Activated T-helper 1 cell treated with anti-CD3 and anti-CD28 coated beads, Interleukin-12 subunit alpha, Interleukin-12 subunit beta, Interleukin-2, Interleukin-4 antibody, amounts not matched to agents 30 ng/mL and 10 ng/mL and 1 ng/mL, durations not matched to agents 14 hours and 24 hours and 36 hours (primary cell): ENCODE data around the gene FUZ. TPM values are rescaled to one million over a fixed set of nuclear protein-coding genes. Genes with fewer than 3 reads are reported as not detected.
A peak's percentile ranks its signal among the peaks of the same experiment; 100 is the strongest.

Source experiments
- DNase-seq: peaks from one replicate; pipeline ENCODE4 v3.0.0; 2021; ENCODE audit warnings: low spot score
- H3K27ac Mint-ChIP-seq: one replicate; pipeline ENCODE4 v1.8.0; 2021; ENCODE audit warnings: mild to moderate bottlenecking, mixed read lengths
- H3K27me3 Mint-ChIP-seq: one replicate; pipeline ENCODE4 v1.8.0; 2022; ENCODE audit warnings: mild to moderate bottlenecking, moderate library complexity, mixed read lengths; ENCODE audit not compliant: insufficient read depth
- H3K36me3 Mint-ChIP-seq: one replicate; pipeline ENCODE4 v1.8.0; 2021; ENCODE audit warnings: low read depth, mixed read lengths
- H3K4me1 Mint-ChIP-seq: one replicate; pipeline ENCODE4 v1.8.0; 2021; ENCODE audit warnings: low read depth, mixed read lengths
- H3K4me3 Mint-ChIP-seq: one replicate; pipeline ENCODE4 v1.8.0; 2021; ENCODE audit warnings: mild to moderate bottlenecking, moderate library complexity, mixed read lengths
- H3K9me3 Mint-ChIP-seq: one replicate; pipeline ENCODE4 v1.8.0; 2021; ENCODE audit warnings: mixed read lengths
- intact Hi-C: fragments of 100-400 bp; cut with micrococcal nuclease; formaldehyde crosslinking; loops from one replicate; pipeline ENCODE4 v1.15.1; 2024
- total RNA-seq: library from RNA; stranded (reverse); gene quantifications from 2 replicates; pipeline ENCODE4 v1.2.3, GENCODE V29; 2022

The FUZ gene
- total RNA-seq, 1 donor from 2014 or later: 14.0 TPM

GRCh38 chr19:49855676-49856573, 42.8 kb upstream of the FUZ start:
- peaks cover 9% of the 10 kb centered on the region for H3K36me3 Mint-ChIP-seq
- peaks cover 15% of the 10 kb centered on the region for H3K4me1 Mint-ChIP-seq
- no peak overlapping the region for H3K27ac Mint-ChIP-seq
- DNase-seq: no peak
- intact Hi-C loops: no loop called here
- H3K27me3 Mint-ChIP-seq: peaks cover 5% of the 10 kb centered on the region
- H3K4me3 Mint-ChIP-seq: no peak overlapping the region
- no peaks in the 10 kb centered on the region for H3K9me3 Mint-ChIP-seq

DNA sequence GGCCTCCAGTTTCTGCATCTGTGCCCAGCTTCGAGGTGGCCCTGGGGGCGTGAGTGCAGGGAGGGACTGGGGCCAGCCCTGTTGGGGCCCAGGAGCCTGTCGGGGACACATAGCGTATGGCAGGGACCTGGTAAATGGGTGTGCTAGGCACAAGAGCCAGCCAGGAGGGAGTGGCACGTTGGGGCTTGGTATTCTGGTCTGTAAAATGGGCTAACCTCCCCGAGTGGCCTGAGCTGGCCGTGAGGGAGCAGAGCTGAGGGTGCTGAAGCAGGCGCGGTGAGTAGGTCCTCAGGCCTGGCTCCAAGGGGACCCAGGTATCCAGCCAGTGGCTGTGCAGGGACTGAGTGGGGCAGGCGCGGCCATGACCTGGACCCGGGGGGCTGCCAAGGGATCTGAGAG, 42.2 kb upstream of the FUZ start:
- H3K27ac Mint-ChIP-seq: no peak overlapping the region
- H3K9me3 Mint-ChIP-seq: no peaks in the 10 kb centered on the region
- H3K4me3 Mint-ChIP-seq: no peak overlapping the region
- DNase-seq: no peak
- intact Hi-C loops: no loop called here
- H3K4me1 Mint-ChIP-seq: peaks cover 16% of the 10 kb centered on the region
- peaks cover 5% of the 10 kb centered on the region for H3K27me3 Mint-ChIP-seq
- peaks cover 5% of the 10 kb centered on the region for H3K36me3 Mint-ChIP-seq

DNA sequence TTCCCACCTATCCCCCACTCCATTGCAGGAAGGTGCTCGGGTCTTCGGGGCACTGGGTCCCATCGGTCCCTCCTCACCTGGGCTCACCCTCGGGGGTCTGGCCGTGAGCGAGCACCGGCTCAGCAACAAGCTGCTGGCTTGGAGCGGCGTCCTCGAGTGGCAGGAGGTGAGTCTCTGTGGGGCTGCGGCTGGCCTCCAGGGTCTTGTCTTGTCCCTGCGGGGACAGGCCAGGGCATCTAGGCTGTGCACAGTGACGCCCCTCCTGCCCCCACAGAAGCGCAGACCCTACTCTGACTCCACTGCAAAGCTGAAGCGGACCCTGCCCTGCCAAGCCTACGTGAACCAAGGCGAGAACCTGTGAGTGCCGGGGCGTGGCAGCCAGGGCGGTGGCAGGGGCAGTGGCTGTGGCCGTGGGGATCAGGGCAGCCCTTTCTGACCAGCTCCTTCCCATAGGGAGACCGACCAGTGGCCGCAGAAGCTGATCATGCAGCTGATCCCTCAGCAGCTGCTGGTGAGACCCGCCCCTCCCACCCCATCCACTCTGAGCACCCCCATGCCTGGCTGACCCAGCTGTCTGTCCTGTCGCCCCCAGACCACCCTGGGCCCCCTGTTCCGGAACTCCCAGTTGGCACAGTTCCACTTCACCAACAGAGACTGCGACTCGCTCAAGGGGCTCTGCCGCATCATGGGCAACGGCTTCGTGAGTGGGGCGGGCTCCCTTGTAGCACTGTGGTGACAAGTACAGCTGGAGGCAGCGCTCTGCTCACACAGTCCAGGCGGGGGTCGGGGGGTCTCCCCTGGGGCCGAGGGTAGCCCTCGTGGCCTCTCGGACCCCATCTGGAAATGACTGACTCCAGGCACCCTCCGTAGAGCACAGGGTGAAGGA, 41.5 kb upstream of the FUZ start:
- H3K4me3 Mint-ChIP-seq: no peak overlapping the region
- H3K36me3 Mint-ChIP-seq: peaks cover 6% of the 10 kb centered on the region
- H3K27ac Mint-ChIP-seq: no peak overlapping the region
- DNase-seq: no peak
- peaks cover 5% of the 10 kb centered on the region for H3K27me3 Mint-ChIP-seq
- no peaks in the 10 kb centered on the region for H3K9me3 Mint-ChIP-seq
- H3K4me1 Mint-ChIP-seq: peaks cover 23% of the 10 kb centered on the region
- intact Hi-C loops: no loop called here

GRCh38 chr19:49853852-49854377, 40.8 kb upstream of the FUZ start:
- peaks cover 7% of the 10 kb centered on the region for H3K36me3 Mint-ChIP-seq
- H3K9me3 Mint-ChIP-seq: peaks cover 4% of the 10 kb centered on the region
- peak overlapping the region; percentile 60 for H3K4me3 Mint-ChIP-seq
- H3K27me3 Mint-ChIP-seq: peaks cover 5% of the 10 kb centered on the region
- intact Hi-C loops: loop anchor here (1.0 kb wide), 1 partner anchor 36 kb away; no protein-coding TSS in a partner anchor
- H3K27ac Mint-ChIP-seq: peak overlapping the region; percentile 40
- DNase-seq: no peak
- peaks cover 28% of the 10 kb centered on the region for H3K4me1 Mint-ChIP-seq

GRCh38 chr19:49852631-49853126, 39.6 kb upstream of the FUZ start:
- Mint-ChIP-seq H3K36me3 (peaks cover 7% of the 10 kb centered on the region), H3K9me3 (peaks cover 4% of the 10 kb centered on the region), H3K4me1 (peaks cover 38% of the 10 kb centered on the region), H3K4me3 (peak overlapping the region; percentile 89), H3K27ac (peak overlapping the region; percentile 72), H3K27me3 (peaks cover 5% of the 10 kb centered on the region)
- intact Hi-C loops: loop anchor here (1.0 kb wide), 1 partner anchor 38 kb away; no protein-coding TSS in a partner anchor
- no peak for DNase-seq

DNA sequence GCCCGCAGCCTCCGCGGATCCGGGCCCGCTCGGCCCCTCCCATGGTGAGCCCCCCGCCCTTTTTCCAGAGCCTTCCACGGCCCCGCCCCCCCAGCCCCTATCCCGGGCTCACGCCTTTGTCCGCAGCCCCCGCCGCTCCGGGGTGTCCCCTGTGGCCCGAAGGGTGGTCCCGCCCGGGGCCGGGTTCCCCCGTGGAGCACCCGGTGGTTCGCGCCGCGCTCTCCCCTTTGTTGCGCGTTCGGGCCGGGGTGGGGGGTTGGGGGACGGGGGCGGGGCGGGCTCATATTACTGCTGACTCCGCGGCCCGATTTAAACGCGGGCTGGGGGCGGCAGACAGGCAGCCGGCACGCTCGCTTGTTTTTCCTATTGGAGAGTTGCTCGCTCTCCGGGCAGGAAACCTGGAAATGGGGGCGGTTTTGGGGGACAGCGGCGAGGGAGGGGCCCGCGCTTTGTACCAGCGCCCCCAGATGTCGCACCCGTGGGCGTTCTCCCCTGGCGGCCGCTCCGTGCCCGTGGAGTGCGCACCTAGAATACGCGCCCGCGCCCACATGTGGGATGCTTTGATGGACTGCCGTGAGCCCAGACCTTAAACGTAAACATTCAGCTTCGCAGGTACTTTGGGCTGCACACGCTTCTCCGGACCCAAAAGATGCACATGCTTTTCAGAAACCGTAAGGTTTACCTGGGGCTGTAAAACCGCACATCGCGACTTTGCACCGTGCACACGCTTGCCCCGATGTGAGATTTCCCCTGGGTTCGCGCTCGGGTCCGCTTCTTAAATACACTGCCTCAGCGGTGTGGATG, 38.6 kb upstream of the FUZ start:
- Mint-ChIP-seq H3K27ac (peak overlapping the region; percentile 72), H3K36me3 (peaks cover 7% of the 10 kb centered on the region), H3K4me3 (peak overlapping the region; percentile 89), H3K27me3 (peaks cover 5% of the 10 kb centered on the region), H3K4me1 (peaks cover 38% of the 10 kb centered on the region), H3K9me3 (peaks cover 4% of the 10 kb centered on the region)
- intact Hi-C loops: loop anchor here (2.0 kb wide), 1 partner anchor 45 kb away; the partner anchor contains the start of gene IL4I1
- no peak for DNase-seq

- Mint-ChIP-seq H3K27ac (peak within 1 kb of the TSS; percentile 92), H3K27me3 (peaks cover 5% of the 10 kb centered on the region), H3K4me3 (peak within 1 kb of the TSS; percentile 89), H3K36me3 (peaks cover 7% of the 10 kb centered on the region), H3K9me3 (peaks cover 4% of the 10 kb centered on the region), H3K4me1 (peaks cover 38% of the 10 kb centered on the region)
- peak; percentile 88 for DNase-seq
- intact Hi-C loops: loop anchor here (1.0 to 2.0 kb wide), 6 partner anchors 19 to 84 kb away; partner anchors contain the start of genes AKT1S1, IL4I1 and TBC1D17
Measured at GRCh38 chr19:49850487-49851342, 37.6 kb upstream of the FUZ start, which contains the start of gene PTOV1. Gene PTOV1 (plus strand): TSS chr19:49851159.

- H3K9me3 Mint-ChIP-seq: peaks cover 4% of the 10 kb centered on the region
- DNase-seq: no peak
- intact Hi-C loops: loop anchor here (1.0 to 2.0 kb wide), 6 partner anchors 19 to 84 kb away; partner anchors contain the start of genes AKT1S1, IL4I1 and TBC1D17
- H3K27me3 Mint-ChIP-seq: peaks cover 5% of the 10 kb centered on the region
- H3K4me1 Mint-ChIP-seq: peaks cover 38% of the 10 kb centered on the region
- H3K27ac Mint-ChIP-seq: peak overlapping the region; percentile 92
- H3K4me3 Mint-ChIP-seq: peak overlapping the region; percentile 87
- H3K36me3 Mint-ChIP-seq: peaks cover 7% of the 10 kb centered on the region
Measured at GRCh38 chr19:49850221-49850486, 37.1 kb upstream of the FUZ start.

DNA sequence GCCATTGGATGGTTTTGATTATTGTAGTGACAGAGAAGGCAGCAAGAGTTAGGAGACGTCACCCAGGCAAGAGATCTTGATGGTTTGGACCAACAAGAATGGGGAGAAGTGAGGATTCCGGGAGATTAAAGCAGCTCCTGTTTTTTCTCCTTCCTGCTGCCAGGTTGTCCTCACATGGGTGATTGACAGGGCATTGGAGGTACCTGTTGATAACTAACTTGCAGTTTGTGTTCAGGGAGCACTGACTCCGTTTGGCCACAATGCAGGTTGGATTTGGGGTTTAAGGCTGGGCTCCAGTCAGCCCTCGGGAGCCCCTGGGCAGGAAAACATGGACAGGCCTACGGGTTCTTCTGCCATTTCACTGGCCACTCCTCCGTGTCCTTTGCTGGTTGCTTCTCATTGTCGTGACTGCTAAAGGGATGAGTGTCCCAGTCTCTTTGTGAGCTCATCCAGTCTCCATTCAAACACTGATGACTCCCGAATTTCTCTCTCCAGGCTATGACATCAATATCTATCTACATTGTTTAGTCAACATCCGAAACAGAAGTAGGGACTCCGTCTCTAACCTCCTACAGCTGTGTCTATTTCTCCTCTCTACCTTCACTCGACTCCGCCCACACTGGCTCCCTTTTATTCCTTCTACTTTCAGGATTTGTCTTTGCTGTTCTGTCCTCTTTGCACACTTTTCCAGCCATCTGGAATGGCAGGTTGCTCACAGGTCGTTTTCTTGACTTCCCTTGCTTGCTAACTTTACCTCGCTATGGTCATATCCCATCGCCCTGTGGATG, 36.5 kb upstream of the FUZ start:
- peaks cover 38% of the 10 kb centered on the region for H3K4me1 Mint-ChIP-seq

GRCh38 chr19:49848938-49849337, 35.8 kb upstream of the FUZ start:
- Mint-ChIP-seq H3K36me3 (peaks cover 7% of the 10 kb centered on the region), H3K4me3 (peak overlapping the region; percentile 78), H3K4me1 (peaks cover 38% of the 10 kb centered on the region), H3K9me3 (peaks cover 4% of the 10 kb centered on the region), H3K27me3 (peaks cover 5% of the 10 kb centered on the region), H3K27ac (peak overlapping the region; percentile 62)
- DNase-seq: no peak
- intact Hi-C loops: no loop called here

More for the DNA sequence above, 36.5 kb upstream of the FUZ start:
- Mint-ChIP-seq H3K27me3 (peaks cover 5% of the 10 kb centered on the region), H3K27ac (peak overlapping the region; percentile 62), H3K36me3 (peaks cover 7% of the 10 kb centered on the region), H3K9me3 (peaks cover 4% of the 10 kb centered on the region), H3K4me3 (peak overlapping the region; percentile 87)
- DNase-seq: no peak
- intact Hi-C loops: loop anchor here (1.0 to 2.0 kb wide), 6 partner anchors 20 to 83 kb away; partner anchors contain the start of genes AKT1S1, IL4I1 and TBC1D17
